NCI-H2029 treated with DMSO at 0.1 percent for 48 hours (cell line): ENCODE data around the gene LDB2.

Experiments
- DNase-seq: peaks from one replicate; lab custom pipeline; 2025; lab: John Stamatoyannopoulos, UW

The LDB2 gene

DNA sequence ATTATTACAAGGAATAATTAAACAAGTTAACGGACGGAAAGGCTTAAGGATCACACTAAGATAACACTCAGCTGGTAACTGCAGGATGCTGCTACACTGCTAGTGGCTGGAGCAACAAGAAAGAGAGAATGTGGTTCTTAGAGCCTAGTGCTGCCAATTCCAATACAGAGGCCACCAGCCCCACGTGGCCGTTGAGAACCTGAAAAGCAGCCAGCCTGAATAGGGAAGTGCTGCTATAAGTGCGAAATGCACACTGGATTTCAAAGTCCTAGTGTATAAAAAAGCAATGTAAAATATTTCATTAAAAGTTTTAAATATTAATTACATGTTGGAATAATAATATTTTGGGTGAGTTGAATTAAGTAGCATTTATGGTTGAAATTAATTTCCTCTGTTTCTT, 414.9 kb downstream of the LDB2 start:
- no peak for DNase-seq

DNA sequence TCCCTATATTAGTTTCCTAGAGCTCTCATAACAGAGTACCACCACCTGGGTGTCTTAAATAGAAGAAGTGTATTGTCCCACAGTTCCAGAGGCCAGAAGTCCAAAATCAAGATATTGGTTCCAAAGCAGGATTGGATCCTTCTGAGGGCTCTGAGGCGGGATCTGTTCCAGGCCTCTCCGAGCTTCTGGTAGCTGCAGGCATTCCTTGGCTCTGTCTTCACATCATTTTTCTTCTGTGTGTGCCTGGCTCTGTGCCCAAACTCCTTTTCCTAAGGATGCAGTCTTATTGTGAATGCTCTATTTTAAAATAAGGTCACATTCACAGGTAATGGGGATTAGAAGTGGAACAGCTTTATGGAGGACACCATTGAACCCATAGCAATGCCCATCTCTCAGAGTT, 418.4 kb downstream of the LDB2 start:
- no peak for DNase-seq

DNA sequence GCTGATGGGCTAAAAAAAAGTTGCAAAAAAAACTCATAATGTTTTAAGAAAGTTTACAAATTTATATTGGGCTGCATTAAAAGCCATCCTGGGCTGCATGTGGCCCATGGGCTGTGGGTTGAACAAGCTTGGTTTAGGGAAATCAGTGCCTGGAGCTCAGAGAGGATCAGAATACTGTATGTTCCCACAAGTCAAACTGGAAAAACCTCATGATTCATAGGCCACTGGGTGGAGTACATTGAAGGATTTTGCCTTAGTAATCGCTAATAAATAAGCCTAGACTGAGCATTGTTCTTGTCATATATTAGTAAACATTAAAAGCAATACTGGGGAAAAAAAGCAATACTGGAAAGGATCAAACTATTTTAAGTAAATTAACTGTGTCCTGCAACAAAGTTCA, 425.9 kb downstream of the LDB2 start:
- no peak for DNase-seq

DNA sequence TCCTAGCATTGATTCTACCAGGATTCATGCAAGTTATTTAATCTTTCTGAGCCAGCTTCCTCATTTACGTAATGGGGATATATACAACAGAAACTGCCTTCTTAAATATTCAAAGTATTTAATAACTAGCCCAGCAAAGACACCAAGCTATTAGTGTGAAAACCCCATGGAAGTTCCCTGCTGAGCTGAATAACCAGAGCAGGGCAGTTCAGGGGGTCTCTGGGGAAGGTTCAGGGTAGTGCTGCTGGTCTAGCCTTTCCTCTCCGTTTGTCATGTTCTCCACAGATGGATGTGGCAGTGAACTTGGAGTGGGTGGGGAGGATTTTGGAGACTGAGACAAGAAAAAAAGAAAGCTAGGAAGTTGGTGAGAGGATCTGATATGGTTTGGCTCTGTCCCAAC, 431.4 kb downstream of the LDB2 start:
- DNase-seq, result no peak

DNA sequence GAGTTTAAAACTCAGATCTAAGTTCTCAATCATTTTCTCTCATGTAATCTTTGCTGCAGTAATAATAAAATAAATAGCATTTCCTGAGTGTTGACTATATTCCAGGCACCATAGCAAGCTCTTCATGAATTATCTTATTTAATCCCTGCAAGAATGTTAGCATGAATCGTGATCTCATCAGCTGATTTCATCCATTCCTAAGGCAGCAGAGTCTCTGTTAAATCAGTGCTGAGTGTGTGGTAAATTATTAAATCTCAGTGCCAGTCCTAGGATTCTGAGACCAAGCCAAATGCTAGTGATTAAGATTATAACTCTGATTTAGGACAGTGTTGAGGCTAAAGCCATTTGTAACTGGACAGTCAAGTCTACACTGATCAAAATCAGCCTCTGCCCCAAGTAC, 431.9 kb downstream of the LDB2 start:
- DNase-seq, result no peak

DNA sequence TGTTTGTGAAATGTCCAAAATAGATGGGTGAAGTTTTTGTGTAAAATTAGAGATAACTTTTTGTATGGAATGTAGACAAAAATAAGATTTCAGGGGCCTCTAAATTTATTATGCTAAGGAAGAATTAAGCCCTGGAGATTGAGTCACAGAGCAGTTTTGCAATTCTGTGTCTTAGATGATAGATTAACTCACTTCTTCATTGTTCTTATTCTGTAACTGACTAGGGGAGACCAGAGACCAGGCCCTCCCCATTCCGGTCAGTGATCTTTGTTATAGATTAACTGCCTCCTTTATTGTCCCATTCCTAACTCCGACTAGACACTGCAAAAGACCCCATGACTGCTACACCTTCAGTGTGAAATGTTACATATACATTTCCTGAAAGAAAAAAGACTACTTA, 433.8 kb downstream of the LDB2 start:
- no peak for DNase-seq

DNA sequence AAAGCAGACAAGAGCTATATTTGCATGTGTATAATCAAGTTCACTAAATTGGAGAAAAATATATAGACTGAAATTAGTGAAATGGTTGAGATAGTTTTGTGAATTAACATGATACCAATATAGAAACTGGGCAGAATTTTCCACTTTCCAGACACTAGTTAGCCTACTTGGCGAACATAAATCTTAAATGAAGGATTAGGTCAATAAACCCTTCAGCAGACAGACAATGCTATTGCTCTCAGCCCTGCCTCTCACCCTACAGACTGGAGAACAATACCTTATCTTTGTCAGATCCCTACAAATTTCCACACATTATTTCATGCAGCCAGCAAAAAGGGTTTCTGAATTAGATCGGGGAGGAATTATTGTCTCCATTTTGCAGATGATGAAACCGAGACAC, 435.8 kb downstream of the LDB2 start:
- DNase-seq, result no peak

DNA sequence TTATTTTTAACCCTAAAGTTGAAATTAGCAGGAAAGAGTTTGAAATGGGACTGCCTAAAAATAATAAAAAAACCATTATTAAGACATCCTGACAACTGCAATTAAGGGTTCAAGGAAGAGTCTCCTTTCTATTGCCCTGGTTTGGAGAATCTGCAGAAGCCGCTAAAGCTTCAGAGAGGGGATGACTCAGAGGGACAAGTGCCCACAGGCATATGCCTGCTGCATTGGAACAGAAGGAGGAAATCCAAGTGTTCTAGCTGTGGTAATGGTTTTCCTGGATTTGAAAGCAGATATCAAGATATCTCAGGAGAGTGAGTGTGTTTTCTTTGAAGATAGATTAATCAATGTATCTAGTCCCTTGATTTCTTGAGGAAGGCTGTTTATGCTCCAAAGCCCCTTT, 437.1 kb downstream of the LDB2 start:
- DNase-seq, result no peak

DNA sequence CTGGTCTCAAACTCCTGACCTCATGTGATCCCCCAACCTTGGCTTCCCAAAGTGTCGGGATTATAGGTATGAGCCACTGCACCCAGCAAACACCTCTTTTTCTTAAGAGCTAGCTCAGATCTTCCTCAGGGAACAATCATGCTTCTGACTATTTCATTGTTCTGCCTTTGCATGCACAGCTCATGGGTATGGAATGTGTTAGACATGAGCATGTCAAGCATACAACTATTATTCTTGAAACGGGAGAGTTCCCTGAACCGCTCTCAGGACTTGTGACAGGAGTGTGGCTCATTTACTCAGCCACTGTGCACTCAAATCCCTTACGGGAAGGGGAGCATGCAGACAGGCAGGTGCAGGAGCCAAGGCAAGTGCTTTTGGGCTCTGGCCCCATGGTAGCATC, 440.5 kb downstream of the LDB2 start:
- DNase-seq, result no peak
